Hepatocyte (in vitro differentiated cells): Measurements from ENCODE around the gene BOLL. TPM values are rescaled to one million over a fixed set of nuclear protein-coding genes. Genes with fewer than 3 reads are reported as not detected.
A peak's percentile ranks its signal among the peaks of the same experiment; 100 is the strongest.

Experiments
- DNase-seq: peaks from one replicate; pipeline ENCODE4 v3.0.0-alpha.2; 2016; ENCODE audit warnings: low spot score
- H2AFZ ChIP-seq: fragments of 200-600 bp; sonication (generic); 2 replicates; pipeline ENCODE4 v1.6.0; 2016; ENCODE audit warnings: antibody characterized with exemption, mild to moderate bottlenecking
- H3K27ac ChIP-seq: fragments of 200-600 bp; sonication (generic); 2 replicates; pipeline ENCODE4 v1.5.1; 2016; ENCODE audit warnings: mild to moderate bottlenecking
- H3K27me3 ChIP-seq: fragments of 200-600 bp; sonication (generic); 2 replicates; pipeline ENCODE4 v1.6.1; 2016
- H3K36me3 ChIP-seq: fragments of 200-600 bp; sonication (generic); replicated peaks from 2 replicates; pipeline ENCODE4 v1.5.1; 2016; ENCODE audit warnings: low read depth; ENCODE audit not compliant: insufficient read depth
- H3K4me1 ChIP-seq: fragments of 200-600 bp; sonication (generic); 2 replicates; pipeline ENCODE4 v1.5.1; 2016; ENCODE audit warnings: mild to moderate bottlenecking, moderate library complexity; ENCODE audit not compliant: insufficient read depth
- H3K4me2 ChIP-seq: fragments of 200-600 bp; sonication (generic); 2 replicates; pipeline ENCODE4 v1.6.0; 2016
- H3K4me3 ChIP-seq: fragments of 200-600 bp; sonication (generic); 2 replicates; pipeline ENCODE4 v1.5.1; 2016; ENCODE audit warnings: mild to moderate bottlenecking
- H3K79me2 ChIP-seq: fragments of 200-600 bp; sonication (generic); 2 replicates; pipeline ENCODE4 v1.6.0; 2017; ENCODE audit warnings: mild to moderate bottlenecking
- H3K9me2 ChIP-seq: fragments of 200-600 bp; sonication (generic); replicated peaks from 2 replicates; pipeline ENCODE4 v1.6.0; 2017; ENCODE audit warnings: mild to moderate bottlenecking; ENCODE audit not compliant: insufficient read depth
- H3K9me3 ChIP-seq: fragments of 200-600 bp; sonication (generic); 2 replicates; pipeline ENCODE4 v1.5.1; 2016; ENCODE audit warnings: low read depth, mild to moderate bottlenecking
- H4K20me1 ChIP-seq: fragments of 200-600 bp; sonication (generic); 2 replicates; pipeline ENCODE4 v1.6.0; 2016; ENCODE audit warnings: mild to moderate bottlenecking; ENCODE audit not compliant: insufficient read depth, poor library complexity, severe bottlenecking
- CTCF ChIP-seq: fragments of 200-600 bp; sonication (generic); IDR thresholded peaks from 2 replicates; pipeline ENCODE4 v1.5.1; 2016; ENCODE audit warnings: antibody characterized with exemption, mild to moderate bottlenecking; ENCODE audit not compliant: poor library complexity
- EZH2 ChIP-seq: fragments of 200-600 bp; sonication (generic); IDR thresholded peaks from 2 replicates; pipeline ENCODE4 v1.6.1; 2016; ENCODE audit warnings: antibody characterized with exemption, mild to moderate bottlenecking, borderline replicate concordance
- EZH2phosphoT487 ChIP-seq: fragments of 200-600 bp; sonication (generic); IDR thresholded peaks from one replicate; pipeline ENCODE4 v1.6.1; 2018; ENCODE audit warnings: antibody characterized with exemption, mild to moderate bottlenecking, low read depth, moderate library complexity; ENCODE audit not compliant: unreplicated experiment, severe bottlenecking
- WGBS: methylation state at CpG from one replicate; pipeline ENCODE4 v1.1.6; 2016; ENCODE audit warnings: low lambda C conversion rate; ENCODE audit errors: missing lambda C conversion rate; 5-methylcytosine and 5-hydroxymethylcytosine counted together
- polyA plus RNA-seq: library from polyadenylated mRNA; unstranded; fragments of >200 nt; fragmentation: Nextera tagmentation; extraction: Ambion mirVana; gene quantifications from 2 replicates; pipeline ENCODE4 v1.2.1, GENCODE V29; 2016
- total RNA-seq: library from RNA; depleted of rRNA; stranded (reverse); fragments of >200 nt; gene quantifications from 2 replicates; pipeline ENCODE4 v1.2.3, GENCODE V29; 2014

BOLL gene
- total and polyA plus RNA-seq, 2 experiments from 2014 or later: not detected

- H3K27ac ChIP-seq: no peak overlapping the region
- no peaks in the 10 kb centered on the region for H3K79me2 ChIP-seq
- H3K4me3 ChIP-seq: no peak overlapping the region
- 86% methylated on average over 2 of the region's 2 CpGs for WGBS
- no peak for DNase-seq
- H3K9me2 ChIP-seq: no peaks in the 10 kb centered on the region
- TF ChIP-seq EZH2: no peak
- no peak for TF ChIP-seq CTCF
- no peak for TF ChIP-seq EZH2phosphoT487
- no peaks in the 10 kb centered on the region for H3K36me3 ChIP-seq
- no peaks in the 10 kb centered on the region for H3K4me1 ChIP-seq
- peaks cover 4% of the 10 kb centered on the region for H3K27me3 ChIP-seq
- H2AFZ ChIP-seq: no peak overlapping the region
- no peaks in the 10 kb centered on the region for H3K9me3 ChIP-seq
- no peak overlapping the region for H3K4me2 ChIP-seq
- H4K20me1 ChIP-seq: no peaks in the 10 kb centered on the region
Measured at GRCh38 chr2:197814526-197814925, 29.4 kb upstream of the BOLL start.

DNA sequence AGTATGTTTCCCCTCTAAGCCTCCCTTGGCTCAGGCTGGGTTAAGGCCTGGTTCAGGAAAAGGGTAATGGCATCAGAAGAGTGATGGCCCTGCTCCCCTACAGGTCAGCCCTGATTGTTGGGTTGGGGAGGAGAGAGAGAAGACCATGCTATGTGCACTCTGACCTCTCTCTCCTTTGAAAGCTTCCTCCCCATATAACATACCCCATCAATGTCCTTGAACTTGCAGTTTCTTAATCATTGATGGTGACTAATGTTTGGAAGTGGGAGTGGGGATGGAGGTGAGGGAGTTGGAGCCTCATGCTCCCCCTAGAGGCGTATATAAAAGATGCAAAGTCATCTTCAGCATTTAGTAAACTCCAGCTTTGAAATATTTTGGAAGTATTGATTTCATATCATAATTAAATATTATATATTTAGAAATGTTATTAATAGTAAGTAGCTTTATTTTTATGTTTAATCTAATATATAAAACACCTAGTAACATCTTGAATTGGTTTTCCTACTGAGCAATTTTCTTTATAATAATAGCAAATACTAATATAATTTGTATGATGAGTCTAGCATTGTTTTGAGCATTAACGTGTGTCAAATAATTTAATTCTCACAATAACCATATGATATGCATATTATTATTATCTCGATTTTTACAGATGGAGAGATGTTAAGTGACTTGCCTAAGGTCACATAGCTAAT, 28.1 kb upstream of the BOLL start:
- H3K79me2 ChIP-seq: no peaks in the 10 kb centered on the region
- no peak overlapping the region for H3K4me3 ChIP-seq
- H4K20me1 ChIP-seq: no peaks in the 10 kb centered on the region
- TF ChIP-seq CTCF: peak; percentile 52
- no peak for TF ChIP-seq EZH2
- no peaks in the 10 kb centered on the region for H3K9me3 ChIP-seq
- DNase-seq: peak; percentile 37
- H3K4me1 ChIP-seq: no peaks in the 10 kb centered on the region
- H3K36me3 ChIP-seq: no peaks in the 10 kb centered on the region
- H3K27ac ChIP-seq: no peak overlapping the region
- H3K9me2 ChIP-seq: no peaks in the 10 kb centered on the region
- peaks cover 4% of the 10 kb centered on the region for H3K27me3 ChIP-seq
- H2AFZ ChIP-seq: no peak overlapping the region
- 45% methylated on average over 3 of the region's 3 CpGs for WGBS
- H3K4me2 ChIP-seq: no peak overlapping the region

- Histone ChIP-seq H3K4me3 (no peak overlapping the region), H3K36me3 (no peaks in the 10 kb centered on the region), H4K20me1 (no peaks in the 10 kb centered on the region), H3K27me3 (peaks cover 27% of the 10 kb centered on the region), H3K4me2 (no peak overlapping the region), H3K27ac (no peak overlapping the region), H3K9me3 (no peaks in the 10 kb centered on the region), H2AFZ (no peak overlapping the region), H3K9me2 (no peaks in the 10 kb centered on the region), H3K4me1 (no peaks in the 10 kb centered on the region), H3K79me2 (no peaks in the 10 kb centered on the region)
- TF ChIP-seq EZH2phosphoT487: no peak
- no peak for TF ChIP-seq CTCF
- no peak for TF ChIP-seq EZH2
- DNase-seq: no peak
- 74% methylated on average over 3 of the region's 3 CpGs for WGBS
Measured at GRCh38 chr2:197810491-197810890, 25.4 kb upstream of the BOLL start.

DNA sequence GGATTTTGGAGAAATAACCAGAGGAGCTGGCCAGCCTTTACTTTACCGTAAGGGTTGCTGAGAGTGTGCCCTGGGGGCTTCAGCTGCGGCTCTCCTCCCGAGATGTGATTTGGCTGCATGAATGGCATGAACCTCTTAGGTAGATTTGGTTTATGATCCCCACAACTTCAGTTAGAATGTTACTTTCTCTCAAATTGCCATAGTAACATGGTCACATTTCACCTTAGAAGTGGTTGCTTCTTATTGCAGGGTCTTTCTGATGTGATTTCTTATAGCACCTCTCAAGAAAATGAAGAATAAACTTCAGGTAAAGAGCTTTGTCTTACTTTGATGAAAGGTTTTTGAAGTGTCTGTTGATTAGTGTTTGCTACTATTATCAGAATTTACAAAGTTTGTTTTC, 24.9 kb upstream of the BOLL start:
- H3K9me2 ChIP-seq: no peaks in the 10 kb centered on the region
- H3K79me2 ChIP-seq: no peaks in the 10 kb centered on the region
- H4K20me1 ChIP-seq: no peaks in the 10 kb centered on the region
- no peak overlapping the region for H3K4me2 ChIP-seq
- no peak overlapping the region for H3K27ac ChIP-seq
- 85% methylated on average over 3 of the region's 3 CpGs for WGBS
- peaks cover 32% of the 10 kb centered on the region for H3K27me3 ChIP-seq
- TF ChIP-seq EZH2phosphoT487 (no peak), CTCF (no peak), EZH2 (no peak)
- no peak for DNase-seq
- H3K9me3 ChIP-seq: no peaks in the 10 kb centered on the region
- no peak overlapping the region for H3K4me3 ChIP-seq
- H2AFZ ChIP-seq: no peak overlapping the region
- no peaks in the 10 kb centered on the region for H3K4me1 ChIP-seq
- no peaks in the 10 kb centered on the region for H3K36me3 ChIP-seq
